Stimulated activated CD8-positive, alpha-beta memory T cell treated with anti-CD3 and anti-CD28 coated beads, Interleukin-4, amount 100 ng/mL, for 1 hour (primary cell): Measurements from ENCODE around the gene PSPH.
"Not testable (repeated sequence)": the region's sequence is repeated elsewhere in the genome, so short reads cannot be mapped to it uniquely, and the experiment has no call there.

ENCODE experiments used
- DNase-seq, 2 donors: peaks; one replicate each; pipeline ENCODE4 v3.0.0-alpha.2; 2020; ENCODE audit warnings: low read depth in 2 of 2, low spot score in 1 of 2

The PSPH gene

GRCh38 chr7:56051339-56052191, at the start of gene PSPH, which contains the start of gene CCT6A:
Gene PSPH, minus strand, starts transcription at chr7:56051444. Its CDS starts 30,232 bp downstream, at chr7:56021212.
Gene CCT6A, plus strand, starts transcription at chr7:56051765. Its CDS starts 84 bp downstream, at chr7:56051849.
- DNase-seq: peak; percentile 78

- no peak for DNase-seq
Observed at GRCh38 chr7:56099653-56100052, 48.4 kb upstream of the PSPH start.

DNA sequence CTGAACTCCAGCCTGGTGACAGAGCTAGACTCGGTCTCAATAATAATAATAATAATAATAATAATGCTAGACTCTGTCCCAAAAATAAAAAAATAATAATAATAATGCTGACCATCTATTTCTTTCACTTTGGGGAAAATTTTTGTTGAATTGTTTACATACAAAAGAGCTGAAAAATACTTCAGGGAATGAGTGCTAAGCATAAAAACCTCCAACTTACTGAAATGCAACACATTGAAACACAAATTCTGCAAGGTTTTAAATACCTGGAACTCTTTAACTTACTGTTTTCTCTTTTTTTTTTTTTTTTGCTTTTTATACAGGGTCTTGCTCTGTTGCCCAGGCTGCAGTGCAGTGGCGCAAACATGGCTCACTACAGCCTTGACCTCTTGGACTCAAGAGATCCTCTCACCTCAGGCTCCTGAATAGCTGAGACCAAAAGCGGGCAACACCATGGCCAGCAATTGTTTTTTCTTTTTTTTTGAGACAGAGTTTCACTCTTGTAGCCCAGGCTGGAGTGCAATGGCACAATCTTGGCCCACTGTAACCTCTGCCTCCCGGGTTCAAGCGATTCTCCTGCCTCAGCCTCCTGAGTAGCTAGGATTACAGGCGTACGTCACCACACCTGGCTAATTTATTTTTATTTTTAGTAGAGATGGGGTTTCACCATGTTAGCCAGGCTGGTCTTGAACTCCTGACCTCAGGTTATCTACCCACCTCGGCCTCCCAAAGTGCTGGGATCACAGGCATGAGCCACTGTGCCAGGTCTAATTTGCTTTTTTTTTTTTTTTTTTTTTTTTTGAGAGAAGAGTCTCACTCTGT, 47.2 kb upstream of the PSPH start:
- not testable (repeated sequence) for DNase-seq

GRCh38 chr7:56097700-56098099, 46.5 kb upstream of the PSPH start:
- no peak for DNase-seq

- no peak for DNase-seq
Observed at GRCh38 chr7:56092789-56093531, 41.7 kb upstream of the PSPH start, which contains the start of gene PHKG1. Gene PHKG1, minus strand, starts transcription at chr7:56092952. Its CDS starts 4,011 bp downstream, at chr7:56088941.

- not testable (repeated sequence) for DNase-seq
Observed at GRCh38 chr7:56092388-56092787, 41.1 kb upstream of the PSPH start.

GRCh38 chr7:56091591-56091990, 40.3 kb upstream of the PSPH start:
- no peak for DNase-seq

DNA sequence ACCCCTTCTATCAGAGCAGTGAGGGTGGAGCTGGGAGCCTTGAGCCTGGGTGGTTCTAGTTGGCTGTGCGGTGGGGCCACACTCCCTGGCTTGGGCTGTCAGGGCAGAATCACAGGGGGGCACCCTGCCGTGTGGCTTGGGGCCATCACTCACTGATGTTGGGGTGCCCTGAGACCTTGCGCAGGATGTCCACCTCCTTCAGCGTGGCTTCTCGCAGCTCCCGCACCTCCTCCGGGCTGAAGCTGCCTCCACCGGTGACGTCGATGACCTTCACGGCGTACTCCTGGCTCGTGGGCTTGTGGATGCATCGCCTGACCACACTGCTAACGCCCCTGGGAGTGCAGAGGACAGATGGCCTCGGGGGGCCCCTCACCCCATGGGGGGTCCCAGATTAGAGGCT, 36.2 kb upstream of the PSPH start:
- DNase-seq: no peak

GRCh38 chr7:56086761-56087160, 35.5 kb upstream of the PSPH start:
- no peak for DNase-seq

DNA sequence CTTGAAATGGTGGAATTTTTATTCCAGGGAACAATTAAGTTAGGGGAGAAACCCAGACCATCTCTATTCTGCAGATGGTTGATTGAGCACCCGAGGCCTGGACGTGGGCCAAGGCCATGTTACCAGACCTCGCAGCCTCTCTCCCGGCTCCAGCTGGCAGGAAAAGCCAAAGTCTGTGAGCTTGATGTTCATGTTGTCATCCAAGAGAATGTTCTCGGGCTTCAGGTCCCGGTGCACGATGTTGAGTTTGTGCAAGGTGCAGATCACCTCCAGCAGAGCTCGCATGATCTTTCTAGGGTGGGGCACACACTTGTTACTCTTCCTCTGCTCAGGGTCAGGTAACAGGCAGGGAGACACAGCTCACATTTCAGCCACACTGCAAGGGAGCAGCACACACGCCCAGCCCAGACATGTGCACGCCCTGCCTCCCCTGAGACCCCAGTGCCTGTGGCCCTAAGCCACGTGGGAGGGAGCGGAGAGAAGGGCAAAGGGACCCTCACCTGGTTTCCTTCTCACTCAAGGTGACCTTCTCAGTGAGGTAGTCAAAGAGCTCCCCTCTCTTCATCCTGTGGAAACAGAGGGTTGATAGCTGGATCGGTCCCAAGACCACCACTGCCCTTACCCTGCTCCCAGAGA, 32.0 kb upstream of the PSPH start:
- DNase-seq: no peak

DNA sequence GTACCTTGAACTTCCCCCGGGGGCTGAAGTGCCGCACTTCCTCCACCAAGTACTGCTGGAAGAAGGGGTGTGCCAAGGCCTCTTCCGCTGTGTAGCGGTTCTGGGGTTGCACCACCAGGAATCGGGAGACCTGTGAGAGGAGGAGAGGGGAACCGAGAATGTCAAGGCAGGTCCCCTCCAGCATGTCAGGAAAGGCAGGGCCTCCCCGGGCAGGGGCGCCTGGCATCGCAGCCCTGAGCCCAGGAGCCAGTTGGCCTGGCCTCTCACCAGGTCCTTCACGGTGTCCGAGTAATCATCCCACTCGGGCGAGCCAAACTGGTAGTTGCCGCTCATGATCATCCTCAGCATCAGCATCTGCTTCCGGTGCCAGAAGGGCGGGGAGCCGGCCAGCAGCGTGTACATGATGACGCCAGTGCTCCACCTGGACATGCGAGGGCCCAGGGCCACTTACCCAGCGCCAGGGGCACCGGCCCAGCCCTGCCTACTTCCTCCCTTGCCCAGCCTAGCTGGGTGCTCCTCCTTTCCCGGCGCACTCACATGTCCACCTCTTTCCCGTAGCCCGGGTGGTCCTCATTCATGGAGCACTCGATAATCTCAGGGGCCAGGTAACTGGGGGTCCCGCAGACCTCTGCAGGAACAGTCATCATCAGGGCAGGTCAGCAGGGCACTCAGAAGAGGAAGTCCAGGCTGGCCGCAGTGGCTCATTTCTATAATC, 30.5 kb upstream of the PSPH start:
- no peak for DNase-seq

- DNase-seq: not testable (repeated sequence)
Observed at GRCh38 chr7:56080726-56081435, 29.6 kb upstream of the PSPH start.

DNA sequence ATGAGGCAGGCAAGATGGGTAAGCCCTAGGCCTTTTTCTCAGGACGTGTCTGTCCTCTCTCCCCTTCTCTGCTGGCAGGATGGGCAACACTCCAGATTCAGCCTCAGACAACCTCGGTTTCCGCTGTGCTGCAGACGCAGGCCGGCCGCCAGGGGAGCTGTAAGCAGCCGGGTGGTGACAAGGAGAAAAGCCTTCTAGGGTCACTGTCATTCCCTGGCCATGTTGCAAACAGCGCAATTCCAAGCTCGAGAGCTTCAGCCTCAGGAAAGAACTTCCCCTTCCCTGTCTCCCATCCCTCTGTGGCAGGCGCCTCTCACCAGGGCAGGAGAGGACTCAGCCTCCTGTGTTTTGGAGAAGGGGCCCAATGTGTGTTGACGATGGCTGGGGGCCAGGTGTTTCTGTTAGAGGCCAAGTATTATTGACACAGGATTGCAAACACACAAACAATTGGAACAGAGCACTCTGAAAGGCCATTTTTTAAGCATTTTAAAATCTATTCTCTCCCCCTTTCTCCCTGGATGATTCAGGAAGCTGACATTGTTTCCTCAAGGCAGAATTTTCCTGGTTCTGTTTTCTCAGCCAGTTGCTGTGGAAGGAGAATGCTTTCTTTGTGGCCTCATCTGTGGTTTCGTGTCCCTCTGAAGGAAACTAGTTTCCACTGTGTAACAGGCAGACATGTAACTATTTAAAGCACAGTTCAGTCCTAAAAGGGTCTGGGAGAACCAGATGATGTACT, 28.4 kb upstream of the PSPH start:
- DNase-seq: no peak

GRCh38 chr7:56078196-56078595, 27.0 kb upstream of the PSPH start:
- DNase-seq: no peak

GRCh38 chr7:56077681-56078080, 26.4 kb upstream of the PSPH start:
- DNase-seq: no peak

DNA sequence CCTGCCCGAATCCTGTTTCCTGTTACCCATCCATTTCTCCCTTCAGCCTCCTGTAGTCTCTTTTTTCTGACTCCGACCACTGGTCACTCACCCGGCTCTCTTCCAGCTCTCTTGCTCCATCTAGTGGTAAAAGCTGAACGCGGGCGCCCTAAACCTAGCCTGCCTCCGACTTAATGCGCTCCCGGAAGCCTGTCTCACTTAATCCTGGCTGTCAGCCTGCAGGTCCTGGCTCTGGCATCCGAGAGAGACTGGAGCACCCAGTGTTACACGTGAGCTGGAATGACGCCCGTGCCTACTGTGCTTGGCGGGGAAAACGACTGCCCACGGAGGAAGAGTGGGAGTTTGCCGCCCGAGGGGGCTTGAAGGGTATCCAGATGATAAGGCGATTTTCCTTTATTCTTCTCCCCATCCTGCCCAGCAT, 23.1 kb upstream of the PSPH start:
- DNase-seq: peak; percentile 28 to 39

DNA sequence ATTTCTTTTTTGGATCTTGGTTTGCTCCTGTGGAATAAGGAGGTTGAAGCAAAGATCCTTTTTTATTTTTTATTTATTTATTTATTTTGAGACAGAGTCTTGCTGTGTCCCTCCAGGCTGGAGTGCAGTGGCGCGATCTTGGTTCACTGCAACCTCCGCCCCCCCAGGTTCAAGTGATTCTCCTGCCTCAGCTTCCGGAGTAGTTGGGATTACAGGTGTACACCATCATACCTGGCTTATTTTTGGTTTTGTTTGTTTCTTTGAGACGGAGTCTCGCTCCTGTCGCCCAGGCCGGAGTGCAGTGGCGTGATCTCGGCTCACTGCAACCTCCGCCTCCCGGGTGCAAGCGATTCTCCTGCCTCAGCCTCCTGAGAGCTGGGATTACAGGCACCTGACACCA, 15.1 kb upstream of the PSPH start:
- DNase-seq: not testable (repeated sequence)

- peak; percentile 73 to 79 for DNase-seq
Observed at GRCh38 chr7:56063882-56064625, 12.8 kb upstream of the PSPH start, which contains the start of gene SUMF2. Gene SUMF2, plus strand, starts transcription at chr7:56064286. Its CDS starts 26 bp downstream, at chr7:56064312.
